Measurements from ENCODE around the gene VPS13D.

Gene VPS13D

DNA sequence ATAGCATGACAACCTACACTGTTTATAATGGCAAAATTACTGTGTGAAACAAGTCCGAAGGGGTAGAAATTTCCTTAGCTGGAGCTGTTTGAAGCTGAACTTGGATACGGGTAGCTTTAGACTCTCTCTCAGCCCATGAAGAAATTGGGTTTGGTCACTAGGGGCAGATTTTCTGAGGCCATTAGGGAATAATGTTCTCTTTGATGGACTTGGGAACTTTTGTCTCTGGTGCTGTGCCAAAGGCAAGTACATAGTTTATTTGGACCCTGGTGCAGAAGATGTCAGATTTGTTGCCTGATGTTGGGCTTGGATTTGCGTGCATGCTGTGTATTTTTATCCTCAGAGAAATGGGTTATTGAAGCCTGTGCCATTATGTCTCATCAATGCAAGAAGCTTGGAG, 109.6 kb downstream of the VPS13D start:
- DNase-seq: peak; percentile 94

- peak; percentile 95 for DNase-seq
These were observed 110.1 kb downstream of the VPS13D start for GRCh38 chr1:12339811-12340543.

DNA sequence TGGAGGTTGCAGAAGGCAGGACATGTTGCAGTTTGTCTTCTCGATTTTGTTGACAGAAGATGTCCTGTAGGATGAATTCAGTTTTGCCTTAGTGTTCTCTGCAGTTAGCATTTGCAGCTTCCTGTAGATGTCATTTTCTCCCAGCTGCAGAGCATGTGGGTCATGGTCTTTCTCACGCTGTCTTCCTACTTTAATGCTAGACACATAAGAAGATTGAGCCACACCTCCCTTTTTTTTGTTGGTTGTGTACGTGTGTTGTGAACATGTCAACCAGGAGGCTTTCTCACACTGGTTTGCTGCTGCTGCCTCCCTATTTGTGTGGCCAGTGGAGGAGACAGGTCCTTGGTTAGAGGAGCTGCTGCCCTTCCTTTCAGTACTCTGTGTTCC, 110.7 kb downstream of the VPS13D start:
- no peak for DNase-seq

- no peak for DNase-seq
These were observed 111.8 kb downstream of the VPS13D start for GRCh38 chr1:12341667-12342066.

DNA sequence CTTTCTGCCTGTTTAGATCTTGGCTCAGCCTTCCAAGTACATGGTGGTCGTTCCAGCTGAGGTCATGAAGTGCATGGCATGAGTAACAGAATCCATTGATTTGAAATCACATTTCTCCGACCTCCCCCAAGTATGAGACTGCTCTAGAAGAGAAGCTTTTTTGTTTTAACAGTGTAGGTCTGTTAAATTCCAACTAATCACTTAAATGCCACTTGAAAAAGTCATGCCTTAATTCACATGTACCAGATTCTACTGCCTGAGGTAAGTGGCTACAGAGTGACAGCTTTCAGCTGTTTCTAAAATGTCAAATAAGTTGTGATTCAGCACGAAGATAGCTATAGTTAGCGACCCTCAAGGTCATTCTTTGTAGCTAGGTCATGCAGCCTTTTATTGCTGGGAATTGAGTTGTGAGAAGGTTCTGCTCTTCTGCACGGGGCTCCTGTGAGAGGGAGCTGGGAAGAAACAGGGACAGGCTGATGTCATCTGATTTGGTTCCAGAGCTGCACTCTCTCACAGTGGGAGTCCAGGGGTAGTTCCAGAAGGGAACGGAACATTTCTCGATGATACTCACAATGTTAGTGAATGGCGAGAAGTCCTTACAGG, 112.7 kb downstream of the VPS13D start:
- no peak for DNase-seq

DNA sequence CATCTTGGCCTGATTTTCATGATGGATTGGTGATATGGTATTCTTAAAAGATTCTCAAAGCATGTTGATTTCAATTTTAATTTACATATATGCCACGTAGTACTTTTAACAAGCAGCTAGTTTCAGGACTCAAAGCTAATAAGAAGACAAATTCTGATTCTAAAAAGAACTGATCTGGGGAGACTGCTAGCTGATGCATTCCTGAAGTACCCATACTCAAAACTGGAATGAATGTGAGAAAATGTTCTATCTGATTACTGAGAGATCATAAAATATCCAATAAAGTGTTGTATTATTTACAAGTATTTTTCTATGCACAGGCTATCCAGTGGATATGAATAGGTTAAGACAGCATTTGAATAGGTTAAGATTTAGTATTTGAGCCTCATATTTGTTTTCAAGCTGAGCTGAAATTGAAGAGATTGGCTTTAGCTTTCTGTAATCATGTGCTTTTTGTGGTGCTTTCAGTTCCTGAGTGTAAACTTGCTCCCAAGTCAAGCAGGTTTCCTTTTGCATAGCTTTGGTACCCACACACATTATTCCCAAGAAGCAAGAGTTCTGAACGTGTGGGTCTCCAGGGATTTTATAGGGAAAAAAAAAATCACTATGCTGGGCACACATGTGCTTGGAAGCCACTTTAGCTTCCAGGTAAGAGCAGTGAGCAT, 114.1 kb downstream of the VPS13D start:
- no peak for DNase-seq

DNA sequence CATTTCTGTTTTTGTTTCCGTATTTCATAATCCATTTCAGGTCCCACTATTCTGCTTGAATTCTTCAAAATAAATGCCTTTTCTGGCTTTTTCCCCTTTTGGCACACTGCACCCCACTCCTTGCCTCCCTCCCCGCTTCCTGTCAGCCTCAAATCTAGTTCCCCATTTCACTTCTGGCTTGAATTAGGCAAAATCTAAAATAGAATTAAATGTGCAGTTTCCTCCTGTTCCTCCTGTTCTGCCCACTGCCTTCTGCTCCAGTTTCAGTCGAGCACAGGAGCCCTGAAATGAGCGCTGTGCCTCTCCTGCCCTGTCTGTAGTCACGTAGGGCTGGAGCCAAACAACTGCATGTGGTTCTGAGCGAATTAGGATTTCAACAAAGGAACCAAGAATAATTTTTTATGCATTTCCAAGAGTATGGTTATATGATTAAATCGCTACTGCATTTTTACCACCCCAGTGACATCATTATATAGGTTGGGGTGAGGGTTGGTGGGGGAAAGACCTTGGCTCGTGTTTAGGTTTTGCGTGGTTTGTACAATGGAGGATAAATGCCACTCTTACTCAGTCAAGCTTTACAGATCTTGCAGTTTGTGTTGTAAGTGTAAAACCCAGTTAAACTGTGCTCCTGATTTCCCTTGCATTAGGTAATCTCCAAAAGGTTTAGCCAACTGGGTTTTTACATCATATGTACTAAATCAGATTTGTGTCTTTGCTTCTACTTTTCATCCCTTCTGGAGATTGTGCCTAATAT, 114.9 kb downstream of the VPS13D start:
- DNase-seq: no peak

DNA sequence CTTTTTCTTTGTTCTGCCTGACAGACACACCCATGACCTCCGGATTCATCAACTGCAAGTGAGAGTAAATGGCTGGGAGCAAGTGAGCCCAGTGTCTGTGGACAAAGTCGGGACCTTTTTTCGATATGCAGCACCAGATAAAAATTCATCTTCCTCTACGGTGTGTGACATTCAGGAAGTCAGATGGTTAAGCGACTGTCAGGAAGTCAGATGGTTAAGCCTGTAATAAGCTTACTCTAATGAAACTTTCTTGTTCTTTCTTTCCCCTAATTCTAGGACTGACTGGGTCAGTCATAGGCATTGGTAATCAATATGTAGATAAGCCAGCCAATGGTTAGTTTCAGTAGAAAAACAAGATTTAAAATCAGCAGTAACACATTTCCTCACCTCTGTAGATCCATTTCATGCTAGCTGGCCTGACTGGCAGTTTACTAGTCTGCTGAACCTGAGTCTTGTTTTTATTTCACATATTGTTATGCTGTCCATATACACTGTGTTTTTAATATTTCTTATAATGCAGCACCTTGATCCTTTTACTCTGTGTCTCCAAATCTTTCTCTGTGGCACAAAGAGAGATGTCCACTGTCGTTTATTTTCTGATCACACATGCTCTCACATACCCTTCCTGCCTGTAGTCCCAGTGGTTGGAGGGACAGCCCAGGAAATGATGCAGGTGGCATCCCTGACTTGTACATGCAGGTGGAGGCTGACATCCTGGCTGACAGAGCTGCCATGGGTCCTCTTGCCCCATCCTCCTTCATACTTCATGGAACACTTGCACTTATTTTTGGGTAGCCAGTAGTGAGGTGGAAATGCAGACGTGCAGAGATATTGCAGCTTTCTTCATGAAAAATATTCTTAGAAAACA, 115.8 kb downstream of the VPS13D start:
- DNase-seq: no peak

- no peak for DNase-seq
These were observed 116.8 kb downstream of the VPS13D start for GRCh38 chr1:12346483-12347151.

DNA sequence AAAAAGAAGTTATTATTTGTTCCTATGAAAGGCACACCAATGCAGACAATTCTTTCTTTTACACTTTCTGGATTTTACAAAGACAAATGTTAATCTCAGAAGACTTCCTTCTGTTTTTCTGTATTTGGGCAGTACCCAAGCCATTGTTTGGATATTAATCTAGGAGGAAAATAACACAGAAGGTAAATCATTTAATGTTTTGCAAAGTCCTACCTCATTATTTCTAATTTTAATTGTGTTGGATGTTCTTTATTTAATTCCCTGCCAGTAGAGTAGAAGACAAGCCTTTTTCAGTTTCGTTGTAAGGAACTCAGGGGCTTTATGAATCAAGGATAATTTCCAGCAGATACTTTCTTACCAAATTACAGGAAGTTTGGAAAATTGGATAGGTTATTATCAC, 118.3 kb downstream of the VPS13D start:
- DNase-seq: no peak

GRCh38 chr1:12353981-12354380, 124.2 kb downstream of the VPS13D start:
- DNase-seq: no peak

GRCh38 chr1:12356004-12356890, 126.4 kb downstream of the VPS13D start:
- DNase-seq: no peak

DNA sequence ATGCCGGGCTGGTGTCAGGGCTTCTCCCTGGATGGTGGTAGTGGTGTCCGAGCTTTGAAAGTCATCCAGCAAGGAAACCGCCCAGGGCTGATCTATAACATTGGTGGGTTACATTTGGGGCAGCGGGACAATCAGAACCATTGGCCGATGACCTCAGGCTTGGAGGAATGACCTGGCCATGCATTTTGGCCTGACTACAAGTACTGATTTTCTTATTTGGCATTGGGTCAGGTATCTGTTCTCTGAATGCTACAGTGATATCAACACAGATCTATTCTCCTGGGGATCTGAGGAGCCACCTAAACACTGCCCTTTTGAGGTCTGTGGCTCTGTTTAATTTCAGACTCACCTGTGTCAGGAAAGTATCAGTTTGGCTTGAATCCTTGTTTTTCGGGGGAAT, 128.7 kb downstream of the VPS13D start:
- DNase-seq: no peak

DNA sequence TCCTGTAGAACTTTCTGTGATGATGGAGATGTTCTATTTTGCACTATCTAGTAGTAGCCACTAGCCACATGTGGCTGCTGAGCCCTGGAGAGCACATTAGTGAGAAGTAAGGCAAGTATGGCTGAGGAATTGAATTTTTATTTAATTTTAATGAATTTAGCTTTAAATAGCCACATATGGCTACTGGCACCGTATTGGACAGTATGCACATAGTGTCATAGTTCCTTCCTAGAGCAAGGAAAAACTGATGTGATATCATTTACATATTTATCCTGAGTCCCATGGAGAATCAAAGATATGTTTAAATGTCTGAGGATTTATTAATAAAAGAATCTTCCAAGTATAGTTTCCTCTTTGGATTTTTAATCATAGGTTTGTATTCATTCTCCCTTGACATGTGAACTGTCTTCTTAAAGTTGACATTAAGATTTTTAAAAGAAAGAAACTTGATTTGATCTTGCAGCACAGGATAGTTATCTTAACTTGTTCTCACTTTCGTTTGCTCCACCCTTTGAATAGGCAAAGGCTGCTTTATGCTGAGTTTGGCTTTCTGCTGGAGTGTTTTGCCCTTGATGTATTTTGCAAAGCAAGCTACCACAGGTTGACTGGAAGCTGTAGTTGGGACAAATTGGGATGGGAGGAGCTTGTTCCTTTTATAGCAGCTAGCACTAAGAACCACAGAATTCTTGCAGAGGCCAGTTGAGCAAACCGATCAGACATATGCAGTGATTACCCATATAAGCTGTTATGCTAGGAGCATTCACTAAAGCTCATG, 129.7 kb downstream of the VPS13D start:
- no peak for DNase-seq

- DNase-seq: no peak
These were observed 138.8 kb downstream of the VPS13D start for GRCh38 chr1:12368646-12369045.

DNA sequence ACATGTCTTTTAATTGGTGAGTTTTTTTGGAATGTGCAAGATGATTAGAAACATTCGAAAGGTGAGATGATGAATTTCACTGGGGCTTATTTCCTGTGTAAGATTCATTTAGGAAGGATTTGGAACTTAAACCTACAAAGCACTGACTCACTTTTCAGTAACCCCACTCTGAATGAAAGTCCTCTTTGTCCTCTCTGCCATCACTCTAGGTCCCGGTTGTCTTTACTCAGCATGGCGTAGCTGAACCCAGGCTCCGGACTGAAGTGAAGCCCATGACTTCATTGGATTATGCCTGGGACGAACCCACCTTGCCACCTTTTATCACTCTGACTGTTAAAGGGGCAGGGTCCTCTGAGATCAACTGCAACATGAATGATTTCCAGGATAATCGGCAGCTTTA, 139.4 kb downstream of the VPS13D start:
- DNase-seq: no peak

DNA sequence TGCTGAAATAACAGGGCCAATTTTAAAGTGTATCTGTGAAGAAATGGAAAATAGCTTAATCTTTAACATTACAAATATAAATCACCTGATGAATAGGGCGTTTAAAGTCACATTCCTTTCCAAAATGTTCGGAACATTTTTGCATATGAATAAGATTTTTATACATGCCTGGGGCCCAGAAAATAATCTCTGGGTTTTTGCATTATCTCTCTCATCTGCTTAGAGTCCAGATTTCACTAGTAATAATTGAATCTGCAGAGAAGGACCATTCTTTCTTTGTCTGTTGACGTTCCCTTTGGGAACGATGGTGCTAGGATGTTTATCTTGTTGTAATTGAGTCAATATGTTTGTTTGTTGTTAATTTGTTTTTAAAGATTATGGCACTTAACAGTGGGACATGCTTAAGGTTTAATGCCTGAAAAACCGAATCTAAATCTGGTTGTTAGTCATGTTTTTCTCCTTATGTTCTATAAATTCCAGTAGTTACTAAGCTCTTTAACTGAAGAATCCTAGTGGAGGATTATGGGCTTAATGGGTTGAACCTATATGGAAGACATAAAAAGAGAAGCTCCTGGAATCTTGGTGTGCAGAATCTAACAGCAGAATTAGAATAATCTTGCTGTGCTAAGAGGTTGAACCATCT, 140.6 kb downstream of the VPS13D start:
- no peak for DNase-seq

DNA sequence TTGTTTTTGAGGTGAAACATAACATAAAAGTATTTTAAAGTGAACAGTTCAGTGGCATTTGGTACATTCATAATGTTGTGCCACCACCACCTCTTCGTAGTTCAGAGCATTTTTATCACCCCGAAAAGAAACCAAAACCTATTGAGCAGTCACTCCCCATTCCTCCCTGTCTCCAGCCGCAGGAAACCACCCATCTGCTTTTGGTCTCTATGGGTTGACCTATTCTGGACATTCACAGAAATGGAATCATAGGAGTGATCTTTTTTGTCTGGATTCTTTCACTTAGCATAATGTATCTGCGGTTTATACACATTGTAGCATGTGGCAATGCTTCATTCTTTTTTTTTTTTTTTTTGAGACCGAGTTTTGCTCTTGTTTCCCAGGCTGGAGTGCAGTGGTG, 141.2 kb downstream of the VPS13D start:
- no peak for DNase-seq

- DNase-seq: no peak
These were observed 142.3 kb downstream of the VPS13D start for GRCh38 chr1:12372180-12372579.

GRCh38 chr1:12372761-12373160, 142.9 kb downstream of the VPS13D start:
- DNase-seq: no peak
